HEK293 (cell line): Measurements from ENCODE around the gene MUC20.

Experiments used
- CTCF ChIP-seq: fragments of 450-650 bp; formaldehyde crosslinking; IDR thresholded peaks from 2 replicates; pipeline ENCODE4 v1.5.1; 2016; ENCODE audit warnings: missing biosample characterization, missing genetic modification characterization
- ZNF391 ChIP-seq: fragments of 450-650 bp; formaldehyde crosslinking; IDR thresholded peaks from 2 replicates; pipeline ENCODE4 v1.5.1; 2016; ENCODE audit warnings: low read depth, missing biosample characterization, missing genetic modification characterization, borderline replicate concordance

GRCh38 chr3:195715583-195716266 is 5.1 kb upstream of the MUC20 start:
- TF ChIP-seq CTCF (tag by site-specific recombination) = no peak
- no peak for TF ChIP-seq ZNF391 (tag by site-specific recombination)
